ENCODE results near the gene EAF1.

Gene EAF1

GRCh38 chr3:15399970-15400369 is 27.4 kb upstream of the EAF1 start:
- Histone ChIP-seq H3K27me3 (ENCODE audit: low read length) (no peaks in the 10 kb centered on the region), H3F3A (ENCODE audit: insufficient read depth) (no peaks in the 10 kb centered on the region), H3K36me3 (ENCODE audit: low read length) (no peaks in the 10 kb centered on the region), H3K4me2 (ENCODE audit: low read depth, low read length, poor library complexity, severe bottlenecking) (no peak overlapping the region), H3K9me3 (ENCODE audit: insufficient read depth, low read length) (no peaks in the 10 kb centered on the region), H3K79me2 (ENCODE audit: insufficient read depth, low read length) (no peaks in the 10 kb centered on the region), H3K9me2 (replicated peaks; ENCODE audit: insufficient read depth, low read length) (no peaks in the 10 kb centered on the region), H2AFZ (ENCODE audit: low read depth, low read length, severe bottlenecking) (no peak overlapping the region), H4K20me1 (ENCODE audit: low read depth, low read length) (no peaks in the 10 kb centered on the region), H3K27ac (ENCODE audit: low read depth, low read length) (no peak overlapping the region), H3K4me3 (ENCODE audit: insufficient read depth, low read length, poor library complexity, severe bottlenecking) (no peak overlapping the region), H3K9ac (ENCODE audit: low read length) (no peak overlapping the region)
- no peak for TF ChIP-seq CTCF (IDR thresholded peaks at IDR 0.05; ENCODE audit: insufficient read depth, low read length, poor library complexity, severe bottlenecking)
- no peak for TF ChIP-seq EZH2phosphoT487 (conservative IDR thresholded peaks at IDR 0.05; ENCODE audit: low read length)

GRCh38 chr3:15401936-15402335 is 25.5 kb upstream of the EAF1 start:
- Histone ChIP-seq H2AFZ (ENCODE audit: low read depth, low read length, severe bottlenecking) (no peak overlapping the region), H3K4me3 (ENCODE audit: insufficient read depth, low read length, poor library complexity, severe bottlenecking) (no peak overlapping the region), H3K27me3 (ENCODE audit: low read length) (no peaks in the 10 kb centered on the region), H3F3A (ENCODE audit: insufficient read depth) (no peaks in the 10 kb centered on the region), H4K20me1 (ENCODE audit: low read depth, low read length) (no peaks in the 10 kb centered on the region), H3K27ac (ENCODE audit: low read depth, low read length) (no peak overlapping the region), H3K9me2 (replicated peaks; ENCODE audit: insufficient read depth, low read length) (no peaks in the 10 kb centered on the region), H3K79me2 (ENCODE audit: insufficient read depth, low read length) (no peaks in the 10 kb centered on the region), H3K9ac (ENCODE audit: low read length) (no peak overlapping the region), H3K36me3 (ENCODE audit: low read length) (no peaks in the 10 kb centered on the region), H3K4me2 (ENCODE audit: low read depth, low read length, poor library complexity, severe bottlenecking) (no peak overlapping the region), H3K9me3 (ENCODE audit: insufficient read depth, low read length) (no peaks in the 10 kb centered on the region)
- TF ChIP-seq CTCF (IDR thresholded peaks at IDR 0.05; ENCODE audit: insufficient read depth, low read length, poor library complexity, severe bottlenecking) (no peak), EZH2phosphoT487 (conservative IDR thresholded peaks at IDR 0.05; ENCODE audit: low read length) (no peak)

GRCh38 chr3:15403495-15403894 is 23.9 kb upstream of the EAF1 start:
- Histone ChIP-seq H3K9ac (ENCODE audit: low read length) (no peak overlapping the region), H4K20me1 (ENCODE audit: low read depth, low read length) (no peaks in the 10 kb centered on the region), H3F3A (ENCODE audit: insufficient read depth) (no peaks in the 10 kb centered on the region), H3K36me3 (ENCODE audit: low read length) (no peaks in the 10 kb centered on the region), H3K9me2 (replicated peaks; ENCODE audit: insufficient read depth, low read length) (no peaks in the 10 kb centered on the region), H3K79me2 (ENCODE audit: insufficient read depth, low read length) (no peaks in the 10 kb centered on the region), H3K27ac (ENCODE audit: low read depth, low read length) (no peak overlapping the region), H3K4me2 (ENCODE audit: low read depth, low read length, poor library complexity, severe bottlenecking) (no peak overlapping the region), H3K9me3 (ENCODE audit: insufficient read depth, low read length) (no peaks in the 10 kb centered on the region), H2AFZ (ENCODE audit: low read depth, low read length, severe bottlenecking) (no peak overlapping the region), H3K4me3 (ENCODE audit: insufficient read depth, low read length, poor library complexity, severe bottlenecking) (no peak overlapping the region), H3K27me3 (ENCODE audit: low read length) (no peaks in the 10 kb centered on the region)
- TF ChIP-seq CTCF (IDR thresholded peaks at IDR 0.05; ENCODE audit: insufficient read depth, low read length, poor library complexity, severe bottlenecking) (no peak), EZH2phosphoT487 (conservative IDR thresholded peaks at IDR 0.05; ENCODE audit: low read length) (no peak)

- Histone ChIP-seq H3K79me2 (ENCODE audit: insufficient read depth, low read length) (no peaks in the 10 kb centered on the region), H3K27ac (ENCODE audit: low read depth, low read length) (no peak overlapping the region), H2AFZ (ENCODE audit: low read depth, low read length, severe bottlenecking) (no peak overlapping the region), H4K20me1 (ENCODE audit: low read depth, low read length) (no peaks in the 10 kb centered on the region), H3K4me3 (ENCODE audit: insufficient read depth, low read length, poor library complexity, severe bottlenecking) (no peak overlapping the region), H3K9me3 (ENCODE audit: insufficient read depth, low read length) (no peaks in the 10 kb centered on the region), H3K36me3 (ENCODE audit: low read length) (no peaks in the 10 kb centered on the region), H3K9me2 (replicated peaks; ENCODE audit: insufficient read depth, low read length) (no peaks in the 10 kb centered on the region), H3K27me3 (ENCODE audit: low read length) (no peaks in the 10 kb centered on the region), H3K9ac (ENCODE audit: low read length) (no peak overlapping the region), H3K4me2 (ENCODE audit: low read depth, low read length, poor library complexity, severe bottlenecking) (no peak overlapping the region), H3F3A (ENCODE audit: insufficient read depth) (no peaks in the 10 kb centered on the region)
- TF ChIP-seq CTCF (IDR thresholded peaks at IDR 0.05; ENCODE audit: insufficient read depth, low read length, poor library complexity, severe bottlenecking) (no peak), EZH2phosphoT487 (conservative IDR thresholded peaks at IDR 0.05; ENCODE audit: low read length) (no peak)
Observed at GRCh38 chr3:15403965-15404364, 23.4 kb upstream of the EAF1 start.

Measured in SU-DHL-6 (cell line).